Natural killer cell treated with Interleukin-12 subunit alpha and Interleukin-12 subunit beta and Interleukin-15 and Interleukin-18, amount 100 ng/mL, for 72 hours (primary cell): ENCODE data around the gene WDFY1. TPM values are rescaled to one million over a fixed set of nuclear protein-coding genes. Genes with fewer than 3 reads are reported as not detected.
A peak's percentile ranks its signal among the peaks of the same experiment; 100 is the strongest.
"Not testable (repeated sequence)": the region's sequence is repeated elsewhere in the genome, so short reads cannot be mapped to it uniquely, and the experiment has no call there.

ENCODE experiments used
- ATAC-seq, 2 donors: fragments of 150-1000 bp; cut with Tn5 transposase in 1 of 2; sonication (Bioruptor Pico), chemical (Tn5 transposase) in 1 of 2; 2 replicates each; pipeline ENCODE4 v1.10.0; 2021
- DNase-seq: peaks from one replicate; pipeline ENCODE4 v3.0.0; 2022; ENCODE audit warnings: low spot score
- H3K27ac Mint-ChIP-seq, 2 donors: 1 replicate in 1 of 2; 2 replicates in 1 of 2; pipeline ENCODE4 v1.8.0; 2022; ENCODE audit warnings: mixed read lengths in 2 of 2, mild to moderate bottlenecking in 1 of 2, moderate library complexity in 1 of 2
- H3K27me3 Mint-ChIP-seq, 2 donors: 1 replicate in 1 of 2; 2 replicates in 1 of 2; pipeline ENCODE4 v1.8.0; 2022; ENCODE audit warnings: mixed read lengths in 2 of 2
- H3K36me3 Mint-ChIP-seq: one replicate; pipeline ENCODE4 v1.8.0; 2022; ENCODE audit warnings: mixed read lengths
- H3K4me1 Mint-ChIP-seq, 2 donors: 1 replicate in 1 of 2; 2 replicates in 1 of 2; pipeline ENCODE4 v1.8.0; 2022; ENCODE audit warnings: low read depth in 2 of 2, mixed read lengths in 2 of 2, mild to moderate bottlenecking in 1 of 2
- H3K4me3 Mint-ChIP-seq: one replicate; pipeline ENCODE4 v1.8.0; 2022; ENCODE audit warnings: mixed read lengths
- H3K9me3 Mint-ChIP-seq: 2 replicates; pipeline ENCODE4 v1.8.0; 2022; ENCODE audit warnings: mixed read lengths
- total RNA-seq, 2 donors: library from RNA; stranded (reverse); gene quantifications; one replicate each; pipeline ENCODE4 v1.2.3, GENCODE V29; 2022

WDFY1 gene
- total RNA-seq, 2 donors from 2014 or later, result 12.0 to 20.3 TPM

- no peaks in the 10 kb centered on the region for H3K36me3 Mint-ChIP-seq
- H3K4me1 Mint-ChIP-seq, result peaks cover 11 to 20% of the 10 kb centered on the region in 2 donors
- DNase-seq, result no peak
- H3K4me3 Mint-ChIP-seq, result no peak overlapping the region
- no peaks in the 10 kb centered on the region for H3K9me3 Mint-ChIP-seq
- H3K27me3 Mint-ChIP-seq, result peaks cover 6% of the 10 kb centered on the region in 2 donors
- ATAC-seq, result no peak
- peak overlapping the region; percentile 30 to 43 for H3K27ac Mint-ChIP-seq
These were observed 4.2 kb upstream of the WDFY1 start for GRCh38 chr2:223949241-223949840.

GRCh38 chr2:223947711-223948205 is 2.6 kb upstream of the WDFY1 start:
- ATAC-seq, result no peak
- Mint-ChIP-seq H3K4me1 (peaks cover 18 to 31% of the 10 kb centered on the region in 2 donors), H3K27ac (peak overlapping the region in 1 of 2 donors; percentile 34), H3K9me3 (no peaks in the 10 kb centered on the region), H3K27me3 (peaks cover 6 to 8% of the 10 kb centered on the region in 2 donors), H3K36me3 (no peaks in the 10 kb centered on the region), H3K4me3 (no peak overlapping the region)
- no peak for DNase-seq

GRCh38 chr2:223945755-223946154 is 620 bp upstream of the WDFY1 start:
- Mint-ChIP-seq H3K9me3 (peaks cover 3% of the 10 kb centered on the region), H3K27ac (peak overlapping the region; percentile 60 to 84), H3K4me1 (peaks cover 28 to 43% of the 10 kb centered on the region in 2 donors), H3K27me3 (peaks cover 6 to 8% of the 10 kb centered on the region in 2 donors), H3K4me3 (peak overlapping the region; percentile 75), H3K36me3 (peaks cover 5% of the 10 kb centered on the region)
- DNase-seq (no peak), ATAC-seq (no peak)

- no peak for ATAC-seq
These were observed 901 bp downstream of the WDFY1 start for GRCh38 chr2:223944166-223944702.

GRCh38 chr2:223943561-223944008 is 1.6 kb downstream of the WDFY1 start:
- ATAC-seq (no peak), DNase-seq (no peak)
- peaks cover 3% of the 10 kb centered on the region for H3K9me3 Mint-ChIP-seq
- peaks cover 33 to 50% of the 10 kb centered on the region in 2 donors for H3K4me1 Mint-ChIP-seq
- peaks cover 11% of the 10 kb centered on the region for H3K36me3 Mint-ChIP-seq
- H3K27me3 Mint-ChIP-seq, result peaks cover 3 to 6% of the 10 kb centered on the region in 2 donors
- peak overlapping the region; percentile 75 for H3K4me3 Mint-ChIP-seq
- peak overlapping the region; percentile 56 to 84 for H3K27ac Mint-ChIP-seq

More at GRCh38 chr2:223944166-223944702, 901 bp downstream of the WDFY1 start:
- Mint-ChIP-seq H3K27ac (peak overlapping the region; percentile 56 to 84), H3K27me3 (peaks cover 6 to 8% of the 10 kb centered on the region in 2 donors), H3K4me3 (peak overlapping the region; percentile 75), H3K36me3 (peaks cover 9% of the 10 kb centered on the region), H3K9me3 (peaks cover 3% of the 10 kb centered on the region), H3K4me1 (peaks cover 34 to 48% of the 10 kb centered on the region in 2 donors)
- no peak for DNase-seq

- H3K27me3 Mint-ChIP-seq, result peaks cover 0 to 4% of the 10 kb centered on the region in 2 donors
- H3K36me3 Mint-ChIP-seq, result peaks cover 11% of the 10 kb centered on the region
- ATAC-seq (no peak), DNase-seq (no peak)
- H3K27ac Mint-ChIP-seq, result peak overlapping the region; percentile 56 to 84
- H3K4me1 Mint-ChIP-seq, result peaks cover 31 to 46% of the 10 kb centered on the region in 2 donors
- peaks cover 3% of the 10 kb centered on the region for H3K9me3 Mint-ChIP-seq
- peak overlapping the region; percentile 75 for H3K4me3 Mint-ChIP-seq
These were observed 2.0 kb downstream of the WDFY1 start for GRCh38 chr2:223943135-223943534.

GRCh38 chr2:223941579-223942277 is 3.4 kb downstream of the WDFY1 start:
- Mint-ChIP-seq H3K4me3 (peak overlapping the region; percentile 82), H3K4me1 (peaks cover 35 to 54% of the 10 kb centered on the region in 2 donors), H3K36me3 (peaks cover 11% of the 10 kb centered on the region), H3K27ac (peak overlapping the region; percentile 89 to 96), H3K9me3 (peaks cover 3% of the 10 kb centered on the region), H3K27me3 (peaks cover 0 to 2% of the 10 kb centered on the region in 2 donors)
- ATAC-seq (peak; percentile 90 to 92), DNase-seq (peak; percentile 83)

GRCh38 chr2:223939438-223939837 is 5.7 kb downstream of the WDFY1 start:
- not testable (repeated sequence) for ATAC-seq, H3K9me3 Mint-ChIP-seq, H3K27me3 Mint-ChIP-seq, DNase-seq
- peaks cover 41 to 62% of the 10 kb centered on the region in 2 donors for H3K4me1 Mint-ChIP-seq
- peaks cover 11% of the 10 kb centered on the region for H3K36me3 Mint-ChIP-seq
- H3K27ac Mint-ChIP-seq, result peak overlapping the region in 1 of 2 donors; percentile 61
- peak overlapping the region; percentile 19 for H3K4me3 Mint-ChIP-seq

- Mint-ChIP-seq H3K9me3 (peaks cover 3% of the 10 kb centered on the region), H3K4me3 (no peak overlapping the region), H3K36me3 (peaks cover 11% of the 10 kb centered on the region), H3K4me1 (peaks cover 40 to 59% of the 10 kb centered on the region in 2 donors), H3K27me3 (no peaks in the 10 kb centered on the region), H3K27ac (no peak overlapping the region)
- DNase-seq (no peak), ATAC-seq (no peak)
These were observed 7.6 kb downstream of the WDFY1 start for GRCh38 chr2:223937535-223937934.

- Mint-ChIP-seq H3K9me3 (peaks cover 3% of the 10 kb centered on the region), H3K4me3 (no peak overlapping the region), H3K36me3 (peaks cover 11% of the 10 kb centered on the region), H3K27me3 (no peaks in the 10 kb centered on the region), H3K27ac (no peak overlapping the region), H3K4me1 (peaks cover 38 to 57% of the 10 kb centered on the region in 2 donors)
- DNase-seq, result no peak
- ATAC-seq, result no peak
These were observed 8.2 kb downstream of the WDFY1 start for GRCh38 chr2:223936862-223937326.

GRCh38 chr2:223935459-223936125 is 9.5 kb downstream of the WDFY1 start:
- Mint-ChIP-seq H3K27me3 (no peaks in the 10 kb centered on the region), H3K9me3 (no peaks in the 10 kb centered on the region), H3K36me3 (peaks cover 6% of the 10 kb centered on the region), H3K4me3 (no peak overlapping the region), H3K4me1 (peaks cover 31 to 52% of the 10 kb centered on the region in 2 donors), H3K27ac (peak overlapping the region in 1 of 2 donors; percentile 13)
- DNase-seq (no peak), ATAC-seq (no peak)

GRCh38 chr2:223934870-223935269 is 10.3 kb downstream of the WDFY1 start:
- Mint-ChIP-seq H3K27ac (no peak overlapping the region), H3K27me3 (no peaks in the 10 kb centered on the region), H3K4me1 (peaks cover 38 to 59% of the 10 kb centered on the region in 2 donors), H3K4me3 (no peak overlapping the region), H3K36me3 (peaks cover 6% of the 10 kb centered on the region), H3K9me3 (no peaks in the 10 kb centered on the region)
- DNase-seq (no peak), ATAC-seq (no peak)
